PFSK-1 (cell line): ENCODE data around the gene ZMYND11.

Experiments
- FOXP2 ChIP-seq: optimal IDR thresholded peaks from 2 replicates; pipeline ENCODE3; 2011; ENCODE audit warnings: borderline replicate concordance, control low read depth, inconsistent platforms; ENCODE audit not compliant: insufficient read depth; ENCODE audit errors: extremely low read length, extremely low read depth
- POLR2AphosphoS5 ChIP-seq: IDR thresholded peaks from 2 replicates; pipeline ENCODE4 v1.6.1; 2012; ENCODE audit warnings: low read depth, mild to moderate bottlenecking, control low read depth, low read length, moderate library complexity
- SIN3A ChIP-seq: IDR thresholded peaks from 2 replicates; pipeline ENCODE4 v1.6.1; 2012; ENCODE audit warnings: mild to moderate bottlenecking, low read length, moderate library complexity, borderline replicate concordance; ENCODE audit not compliant: insufficient read depth
- TAF1 ChIP-seq: IDR thresholded peaks from 2 replicates; pipeline ENCODE4 v1.6.1; 2012; ENCODE audit warnings: low read length, control low read depth, borderline replicate concordance; ENCODE audit not compliant: insufficient read depth
- TF ChIP-seq, protein P1 (sequence below), 2 experiments: IDR thresholded peaks; 2 replicates each; pipeline versions ENCODE4 v1.6.1 to v1.8.0; 2011 to 2012; ENCODE audit warnings: low read depth in 2 of 2, low read length in 2 of 2, control low read depth in 1 of 2, inconsistent platforms in 1 of 2, mild to moderate bottlenecking in 1 of 2, moderate library complexity in 1 of 2; ENCODE audit not compliant: insufficient read depth in 1 of 2

Gene ZMYND11

GRCh38 chr10:137031-137430, 1.8 kb downstream of the ZMYND11 start:
- TF ChIP-seq SIN3A (no peak), FOXP2 (no peak)

- TF ChIP-seq POLR2AphosphoS5 (no peak), FOXP2 (no peak), TAF1 (no peak), SIN3A (no peak)
- TF ChIP-seq, protein P1, sequence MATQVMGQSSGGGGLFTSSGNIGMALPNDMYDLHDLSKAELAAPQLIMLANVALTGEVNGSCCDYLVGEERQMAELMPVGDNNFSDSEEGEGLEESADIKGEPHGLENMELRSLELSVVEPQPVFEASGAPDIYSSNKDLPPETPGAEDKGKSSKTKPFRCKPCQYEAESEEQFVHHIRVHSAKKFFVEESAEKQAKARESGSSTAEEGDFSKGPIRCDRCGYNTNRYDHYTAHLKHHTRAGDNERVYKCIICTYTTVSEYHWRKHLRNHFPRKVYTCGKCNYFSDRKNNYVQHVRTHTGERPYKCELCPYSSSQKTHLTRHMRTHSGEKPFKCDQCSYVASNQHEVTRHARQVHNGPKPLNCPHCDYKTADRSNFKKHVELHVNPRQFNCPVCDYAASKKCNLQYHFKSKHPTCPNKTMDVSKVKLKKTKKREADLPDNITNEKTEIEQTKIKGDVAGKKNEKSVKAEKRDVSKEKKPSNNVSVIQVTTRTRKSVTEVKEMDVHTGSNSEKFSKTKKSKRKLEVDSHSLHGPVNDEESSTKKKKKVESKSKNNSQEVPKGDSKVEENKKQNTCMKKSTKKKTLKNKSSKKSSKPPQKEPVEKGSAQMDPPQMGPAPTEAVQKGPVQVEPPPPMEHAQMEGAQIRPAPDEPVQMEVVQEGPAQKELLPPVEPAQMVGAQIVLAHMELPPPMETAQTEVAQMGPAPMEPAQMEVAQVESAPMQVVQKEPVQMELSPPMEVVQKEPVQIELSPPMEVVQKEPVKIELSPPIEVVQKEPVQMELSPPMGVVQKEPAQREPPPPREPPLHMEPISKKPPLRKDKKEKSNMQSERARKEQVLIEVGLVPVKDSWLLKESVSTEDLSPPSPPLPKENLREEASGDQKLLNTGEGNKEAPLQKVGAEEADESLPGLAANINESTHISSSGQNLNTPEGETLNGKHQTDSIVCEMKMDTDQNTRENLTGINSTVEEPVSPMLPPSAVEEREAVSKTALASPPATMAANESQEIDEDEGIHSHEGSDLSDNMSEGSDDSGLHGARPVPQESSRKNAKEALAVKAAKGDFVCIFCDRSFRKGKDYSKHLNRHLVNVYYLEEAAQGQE (IDR thresholded peaks at IDR 0.05; ENCODE audit: insufficient read depth in 1 of 2, low read depth in 2 of 2, low read length in 2 of 2): no peak
Measured at GRCh38 chr10:137606-138005, 2.4 kb downstream of the ZMYND11 start.

DNA sequence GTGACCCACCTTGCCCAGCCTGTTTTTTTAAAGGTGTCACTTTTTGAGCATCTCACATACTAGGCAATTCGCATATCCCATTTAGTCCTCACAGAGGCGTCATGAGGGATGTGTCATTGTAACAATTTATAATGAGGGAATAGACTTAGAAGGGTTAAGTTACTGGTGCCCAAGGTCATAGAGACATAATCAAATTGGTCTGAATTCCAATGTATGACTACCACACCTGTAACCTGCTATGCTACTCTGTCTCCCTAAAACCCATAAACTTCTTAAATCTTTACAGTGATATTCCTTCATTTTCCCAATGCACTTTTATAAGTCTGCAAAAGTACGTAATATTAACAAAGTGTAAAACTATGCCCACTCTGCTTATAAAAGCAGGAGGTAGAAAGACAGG, 7.1 kb downstream of the ZMYND11 start:
- TF ChIP-seq, protein P1 (IDR thresholded peaks at IDR 0.05; ENCODE audit: insufficient read depth in 1 of 2, low read depth in 2 of 2, low read length in 2 of 2): no peak
- TF ChIP-seq FOXP2 (no peak), SIN3A (no peak), POLR2AphosphoS5 (no peak), TAF1 (no peak)

- TF ChIP-seq, protein P1 (IDR thresholded peaks at IDR 0.05; ENCODE audit: insufficient read depth in 1 of 2, low read depth in 2 of 2, low read length in 2 of 2): no peak
- TF ChIP-seq TAF1 (no peak), SIN3A (no peak), POLR2AphosphoS5 (no peak), FOXP2 (no peak)
Measured at GRCh38 chr10:152915-153314, 17.7 kb downstream of the ZMYND11 start.

DNA sequence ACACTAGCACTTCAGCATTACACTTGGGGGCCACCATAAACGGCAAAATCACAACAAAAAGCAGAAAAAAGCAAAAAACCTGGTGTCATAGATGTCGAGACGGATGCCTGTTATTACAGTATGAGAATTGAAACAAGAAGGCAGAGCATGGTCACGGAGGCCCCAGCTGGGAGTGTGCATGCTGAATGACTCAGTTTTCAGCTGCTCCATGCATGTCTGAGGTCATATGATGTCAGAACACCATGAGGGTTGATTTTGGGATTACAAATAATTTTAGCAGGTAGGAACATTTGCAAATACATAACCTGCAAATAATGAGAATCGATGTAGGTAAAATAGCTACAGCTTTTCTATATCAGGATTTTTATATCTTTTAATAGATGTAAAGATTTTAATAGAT, 19.1 kb downstream of the ZMYND11 start:
- TF ChIP-seq, protein P1 (IDR thresholded peaks at IDR 0.05; ENCODE audit: insufficient read depth in 1 of 2, low read depth in 2 of 2, low read length in 2 of 2): no peak
- no peak for TF ChIP-seq FOXP2
